K562 (cell line): ENCODE data around the gene LEMD3. TPM values are rescaled to one million over a fixed set of nuclear protein-coding genes. Genes with fewer than 3 reads are reported as not detected.

Experiments used
- ATAC-seq: fragments of 200-7000 bp; cut with Tn5 transposase; 3 replicates; pipeline ENCODE4 v1.9.1; 2020; ENCODE audit warnings: moderate library complexity
- BruUV-seq: library from RNA; stranded (reverse); fragments of 400-500 nt; replicated peaks from 2 replicates; lab custom pipeline; 2021; lab: Mats Ljungman, UMichigan
- CTCF ChIA-PET: fragments of 300-600 bp; formaldehyde crosslinking; extraction: SDS; loops from one replicate; lab custom pipeline; 2021; ENCODE audit warnings: low intra/inter-chr PET ratio; lab: Yijun Ruan, JAX
- POLR2A ChIA-PET: fragments of 300-600, 350-650 bp; sonication (Branson Sonifier 250); formaldehyde crosslinking; extraction: SDS; loops from one replicate; lab custom pipeline; 2021; ENCODE audit warnings: antibody characterized with exemption, inconsistent platforms; lab: Yijun Ruan, JAX
- DNase-seq, 4 experiments: peaks; one replicate each; pipeline versions ENCODE4 v3.0.0 to v3.0.0-alpha.2; 2011 to 2018; ENCODE audit warnings: low spot score in 3 of 4, mixed read lengths in 3 of 4; ENCODE audit errors: extremely low read depth in 1 of 4
- FAIRE-seq: peaks from 2 replicates; lab custom pipeline; 2011; peaks lifted over from hg19 to GRCh38; lab: Jason Lieb, UNC
- H2AFZ ChIP-seq: 2 replicates; pipeline ENCODE4 v1.6.0; 2011; ENCODE audit warnings: low read depth, low read length, control low read depth, inconsistent platforms
- H3K27ac ChIP-seq: fragments of 200-600 bp; 3 replicates; pipeline ENCODE4 v1.8.0; 2011; ENCODE audit warnings: low read depth, mild to moderate bottlenecking, control low read depth, inconsistent platforms, low read length, moderate library complexity, mixed read lengths; ENCODE audit errors: extremely low read depth
- H3K27me3 ChIP-seq, 2 experiments: fragments of 300-600 bp in 1 of 2; 2 replicates in 1 of 2; 3 replicates in 1 of 2; pipeline versions ENCODE4 v1.6.0 to v1.8.0; 2011; ENCODE audit warnings: inconsistent platforms in 2 of 2, low read length in 2 of 2, mild to moderate bottlenecking in 1 of 2, mixed read lengths in 1 of 2, moderate library complexity in 1 of 2; ENCODE audit not compliant: control insufficient read depth in 2 of 2, insufficient read depth in 2 of 2
- H3K36me3 ChIP-seq: fragments of 300-600 bp; 3 replicates; pipeline ENCODE4 v1.8.0; 2011; ENCODE audit warnings: mild to moderate bottlenecking, low read length, inconsistent platforms; ENCODE audit not compliant: control insufficient read depth, insufficient read depth
- H3K4me1 ChIP-seq, 2 experiments: fragments of 200-600 bp in 1 of 2; replicated peaks in 1 of 2; 2 replicates in 1 of 2; 3 replicates in 1 of 2; pipeline versions ENCODE4 v1.5.1 to v1.8.0; 2011; ENCODE audit warnings: inconsistent platforms in 2 of 2, low read length in 2 of 2, mild to moderate bottlenecking in 1 of 2, mixed read lengths in 1 of 2, moderate library complexity in 1 of 2; ENCODE audit not compliant: control insufficient read depth in 2 of 2, insufficient read depth in 2 of 2
- H3K4me2 ChIP-seq: 2 replicates; pipeline ENCODE4 v1.6.1; 2011; ENCODE audit warnings: low read length, control low read depth, inconsistent platforms, mixed read lengths; ENCODE audit not compliant: insufficient read depth
- H3K4me3 ChIP-seq: fragments of 200-600 bp; sonication (generic), shearing (Covaris generic); 2 replicates; pipeline ENCODE4 v1.5.1; 2016; ENCODE audit warnings: control low read depth, inconsistent platforms
- H3K79me2 ChIP-seq: fragments of 200-600 bp; 3 replicates; pipeline ENCODE4 v1.8.0; 2011; ENCODE audit warnings: low read length, inconsistent platforms; ENCODE audit not compliant: control insufficient read depth, insufficient read depth
- H3K9ac ChIP-seq, 2 experiments: 2 replicates each; pipeline versions ENCODE4 v1.6.0 to v1.6.1; 2011; ENCODE audit warnings: low read depth in 2 of 2, low read length in 2 of 2, control low read depth in 1 of 2, inconsistent platforms in 1 of 2, mild to moderate bottlenecking in 1 of 2, mixed read lengths in 1 of 2; ENCODE audit not compliant: insufficient read depth in 1 of 2
- H3K9me1 ChIP-seq: one replicate; pipeline ENCODE4 v1.6.0; 2011; ENCODE audit warnings: inconsistent platforms, mild to moderate bottlenecking, low read length, moderate library complexity; ENCODE audit not compliant: control insufficient read depth, insufficient read depth
- H3K9me3 ChIP-seq: replicated peaks from 2 replicates; pipeline ENCODE4 v1.5.1; 2011; ENCODE audit warnings: low read depth, low read length, inconsistent platforms; ENCODE audit not compliant: control insufficient read depth, insufficient read depth
- H4K20me1 ChIP-seq: replicated peaks from 2 replicates; pipeline ENCODE4 v1.6.1; 2011; ENCODE audit warnings: low read length, inconsistent platforms, mixed read lengths; ENCODE audit not compliant: control insufficient read depth, insufficient read depth
- CBX2 ChIP-seq: fragments of 200-600 bp; sonication (generic); IDR thresholded peaks from one replicate; pipeline ENCODE4 v1.6.1; 2012; ENCODE audit warnings: mild to moderate bottlenecking, low read length, inconsistent platforms; ENCODE audit not compliant: insufficient read depth, poor library complexity, severe bottlenecking
- CEBPG ChIP-seq, 3 experiments: fragments of 200-800 bp in 1 of 3; sonication (Bioruptor generic) in 1 of 3; sonication (generic) in 1 of 3; formaldehyde crosslinking in 1 of 3; IDR thresholded peaks in 2 of 3; conservative IDR thresholded peaks in 1 of 3; 2 replicates each; pipeline versions ENCODE4 v1.6.1 to v1.8.0; 2016 to 2022; ENCODE audit warnings: missing compliant biosample characterization in 2 of 3, missing genetic modification characterization in 2 of 3, mild to moderate bottlenecking in 1 of 3, missing genetic modification reagents in 1 of 3
- HMBOX1 ChIP-seq: sonication (generic); IDR thresholded peaks from 2 replicates; pipeline ENCODE4 v1.6.1; 2016
- KLF16 ChIP-seq: IDR thresholded peaks from 2 replicates; pipeline ENCODE4 v1.6.1; 2016; ENCODE audit warnings: antibody characterized with exemption
- NR2F6 ChIP-seq: fragments of 450-650 bp; formaldehyde crosslinking; IDR thresholded peaks from 2 replicates; pipeline ENCODE4 v1.4.0; 2020; ENCODE audit warnings: mild to moderate bottlenecking
- RB1 ChIP-seq: fragments of 450-650 bp; IDR thresholded peaks from 2 replicates; pipeline ENCODE4 v1.6.1; 2017; ENCODE audit warnings: low read depth, mild to moderate bottlenecking
- ZNF830 ChIP-seq: fragments of 250-450 bp; sonication (Bioruptor Pico); IDR thresholded peaks from 2 replicates; pipeline ENCODE4 v1.5.0; 2021; ENCODE audit warnings: mild to moderate bottlenecking
- WGBS: fragments of 100-300 bp; shearing (Covaris generic); methylation state at CpG from one replicate; pipeline ENCODE4 v1.1.6; 2016; ENCODE audit warnings: low coverage, mixed read lengths; ENCODE audit not compliant: insufficient coverage; ENCODE audit errors: missing lambda C conversion rate; 5-methylcytosine and 5-hydroxymethylcytosine counted together
- in situ Hi-C: fragments of 300-500 bp; cut with MboI; formaldehyde crosslinking; loops from 4 replicates; pipeline ENCODE4 v1.15.0; 2018; ENCODE audit warnings: inconsistent platforms, mixed read lengths
- intact Hi-C: fragments of 100-400 bp; cut with micrococcal nuclease; formaldehyde crosslinking; loops from 2 replicates; pipeline ENCODE4 v1.14.2; 2022
- polyA plus RNA-seq, 8 experiments: library from polyadenylated mRNA; depleted of rRNA in 4 of 8; stranded (reverse) in 5 of 8; unstranded in 3 of 8; fragments of >200 nt; fragmentation: Nextera tagmentation in 2 of 8; fragmentation: Illumina TruSeq in 1 of 8; extraction: Ambion mirVana in 2 of 8; extraction: Trizol in 1 of 8; gene quantifications; 2 replicates each; pipeline versions ENCODE4 v1.2.1 to v1.2.3, GENCODE V29; 2011 to 2014; ENCODE audit warnings: inconsistent platforms in 1 of 8, missing spikeins in 1 of 8
- total RNA-seq, 7 experiments: library from RNA; depleted of rRNA in 6 of 7; stranded (reverse); fragments of >200 nt in 6 of 7; fragmentation: Illumina TruSeq in 2 of 7; extraction: Trizol in 2 of 7; gene quantifications; 2 replicates each; pipeline versions ENCODE4 v1.2.1 to v1.2.3, GENCODE V29; 2011 to 2021; ENCODE audit warnings: low replicate concordance in 1 of 7

LEMD3 gene
- total and polyA plus RNA-seq, 9 of the 15 experiments (the other 6 are each of a cell fraction or from before 2014, with no cell fraction given): 6.8 to 37.4 (median 17.2) TPM

- Histone ChIP-seq H3K27ac (no peak overlapping the region), H3K9me1 (no peaks in the 10 kb centered on the region), H3K27me3 (no peaks in the 10 kb centered on the region), H3K9me3 (no peaks in the 10 kb centered on the region), H3K9ac (no peak overlapping the region), H3K4me1 (no peaks in the 10 kb centered on the region), H3K36me3 (no peaks in the 10 kb centered on the region), H3K4me3 (no peak overlapping the region), H3K4me2 (no peak overlapping the region), H4K20me1 (no peaks in the 10 kb centered on the region), H2AFZ (no peak overlapping the region), H3K79me2 (no peaks in the 10 kb centered on the region)
- no TSS peak for BruUV-seq
- ATAC-seq: no peak
- CTCF ChIA-PET: no interaction called here
- POLR2A ChIA-PET: no interaction called here
- TF ChIP-seq ZNF830: no peak
- no peak for TF ChIP-seq CBX2
- TF ChIP-seq KLF16: no peak
- TF ChIP-seq CEBPG (CRISPR knock-in tag; IDR thresholded peaks at IDR 0.05): no peak
- no peak for TF ChIP-seq CEBPG (tag; conservative IDR thresholded peaks at IDR 0.05 in 1 of 2, IDR thresholded peaks at IDR 0.05 in 1 of 2)
- no peak for TF ChIP-seq NR2F6 (CRISPR knock-in tag)
- TF ChIP-seq HMBOX1: no peak
- TF ChIP-seq RB1: no peak
- WGBS: 8% methylated on average over 4 of the region's 4 CpGs
- intact Hi-C loops (no loop called here), in situ Hi-C loops (no loop called here)
- no peak for FAIRE-seq
- DNase-seq: no peak
Observed at GRCh38 chr12:65294641-65295262, 125.4 kb downstream of the LEMD3 start.
